ENCODE data around the gene ATG2A.
"Not testable (repeated sequence)": the region's sequence is repeated elsewhere in the genome, so short reads cannot be mapped to it uniquely, and the experiment has no call there.

Gene ATG2A

DNA sequence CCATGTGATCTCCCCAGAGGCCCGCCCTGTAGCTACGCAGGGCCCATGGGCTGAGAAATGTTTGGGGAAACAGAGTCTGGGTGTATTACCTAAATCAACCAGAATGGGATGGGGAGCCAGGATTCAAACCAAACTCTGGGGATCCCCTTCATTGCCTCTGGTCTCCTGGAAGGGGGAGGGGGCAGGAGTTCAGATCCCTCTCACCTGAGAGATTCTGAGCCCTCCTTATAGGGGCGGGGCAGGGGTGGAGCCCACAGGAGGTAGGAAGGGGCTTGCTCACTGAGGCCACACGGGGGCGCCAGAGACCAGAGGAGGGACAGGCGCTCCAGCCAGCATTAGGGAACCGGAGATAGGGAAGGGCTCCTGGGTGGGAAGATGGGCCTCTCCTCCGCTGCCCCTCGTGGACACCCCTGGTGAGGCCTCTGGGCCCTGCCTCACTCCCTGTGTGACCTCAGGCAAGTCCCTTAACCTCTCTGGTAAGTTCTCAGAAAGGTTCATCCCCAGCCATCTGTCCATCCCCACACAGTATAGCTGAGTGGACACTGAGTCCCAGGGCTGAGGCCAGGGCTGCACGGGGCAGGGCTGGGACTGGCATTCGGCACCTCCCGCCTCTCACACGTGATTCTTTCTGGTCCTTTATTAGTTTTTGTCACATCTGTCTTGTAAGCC lies 69.9 kb downstream of the ATG2A start:
- POLR2A ChIA-PET, result interaction anchor here (0.8 to 1.7 kb wide), 4 partner anchors 22 to 41 kb away, joined by 3 to 7 read pairs (median 6); partner anchors contain the start of gene EHD1
- TF ChIP-seq, protein P1, sequence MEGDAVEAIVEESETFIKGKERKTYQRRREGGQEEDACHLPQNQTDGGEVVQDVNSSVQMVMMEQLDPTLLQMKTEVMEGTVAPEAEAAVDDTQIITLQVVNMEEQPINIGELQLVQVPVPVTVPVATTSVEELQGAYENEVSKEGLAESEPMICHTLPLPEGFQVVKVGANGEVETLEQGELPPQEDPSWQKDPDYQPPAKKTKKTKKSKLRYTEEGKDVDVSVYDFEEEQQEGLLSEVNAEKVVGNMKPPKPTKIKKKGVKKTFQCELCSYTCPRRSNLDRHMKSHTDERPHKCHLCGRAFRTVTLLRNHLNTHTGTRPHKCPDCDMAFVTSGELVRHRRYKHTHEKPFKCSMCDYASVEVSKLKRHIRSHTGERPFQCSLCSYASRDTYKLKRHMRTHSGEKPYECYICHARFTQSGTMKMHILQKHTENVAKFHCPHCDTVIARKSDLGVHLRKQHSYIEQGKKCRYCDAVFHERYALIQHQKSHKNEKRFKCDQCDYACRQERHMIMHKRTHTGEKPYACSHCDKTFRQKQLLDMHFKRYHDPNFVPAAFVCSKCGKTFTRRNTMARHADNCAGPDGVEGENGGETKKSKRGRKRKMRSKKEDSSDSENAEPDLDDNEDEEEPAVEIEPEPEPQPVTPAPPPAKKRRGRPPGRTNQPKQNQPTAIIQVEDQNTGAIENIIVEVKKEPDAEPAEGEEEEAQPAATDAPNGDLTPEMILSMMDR (IDR thresholded peaks at IDR 0.05; ENCODE audit: insufficient read depth, low read length, missing control alignments), result peak; percentile 93
- no peak overlapping the region for H3K4me3 ChIP-seq (ENCODE audit: low read depth, low read length)
- no peak for DNase-seq (ENCODE audit: low read depth, low spot score)
- CTCF ChIA-PET, result interaction anchor here (0.7 to 37.3 kb wide), 32 partner anchors 9 to 288 kb away, joined by 3 to 1375 read pairs (median 5); partner anchors contain the start of genes ARL2, ATG2A, BATF2 and EHD1

DNA sequence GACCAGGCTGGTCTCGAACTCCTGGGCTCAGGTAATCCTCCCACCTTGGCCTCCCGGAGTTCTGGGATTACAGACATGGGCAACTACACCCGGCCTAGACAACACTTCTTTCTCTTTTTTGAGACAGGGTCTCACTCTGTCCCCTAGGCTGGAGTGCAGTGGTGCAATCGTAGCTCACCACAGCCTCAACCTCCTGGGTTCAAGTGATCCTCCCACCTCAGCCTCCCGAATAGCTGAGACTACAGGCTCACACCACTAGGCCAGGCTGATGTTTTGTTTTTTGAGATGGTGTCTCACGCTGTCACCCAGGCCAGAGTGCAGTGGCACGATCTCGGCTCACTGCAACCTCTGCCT lies 71.3 kb downstream of the ATG2A start:
- H3K4me3 ChIP-seq (ENCODE audit: low read depth, low read length); DNase-seq (ENCODE audit: low read depth, low spot score): not testable (repeated sequence)
- CTCF ChIA-PET, result interaction anchor here (0.7 to 37.3 kb wide), 17 partner anchors 8 to 272 kb away, joined by 3 to 1375 read pairs (median 5); partner anchors contain the start of genes ARL2, BATF2, EHD1 and MEN1
- POLR2A ChIA-PET, result interaction anchor here (0.6 to 2.3 kb wide), 3 partner anchors 31 to 289 kb away, joined by 3 to 8 read pairs (median 7); partner anchors contain the start of gene EHD1

DNA sequence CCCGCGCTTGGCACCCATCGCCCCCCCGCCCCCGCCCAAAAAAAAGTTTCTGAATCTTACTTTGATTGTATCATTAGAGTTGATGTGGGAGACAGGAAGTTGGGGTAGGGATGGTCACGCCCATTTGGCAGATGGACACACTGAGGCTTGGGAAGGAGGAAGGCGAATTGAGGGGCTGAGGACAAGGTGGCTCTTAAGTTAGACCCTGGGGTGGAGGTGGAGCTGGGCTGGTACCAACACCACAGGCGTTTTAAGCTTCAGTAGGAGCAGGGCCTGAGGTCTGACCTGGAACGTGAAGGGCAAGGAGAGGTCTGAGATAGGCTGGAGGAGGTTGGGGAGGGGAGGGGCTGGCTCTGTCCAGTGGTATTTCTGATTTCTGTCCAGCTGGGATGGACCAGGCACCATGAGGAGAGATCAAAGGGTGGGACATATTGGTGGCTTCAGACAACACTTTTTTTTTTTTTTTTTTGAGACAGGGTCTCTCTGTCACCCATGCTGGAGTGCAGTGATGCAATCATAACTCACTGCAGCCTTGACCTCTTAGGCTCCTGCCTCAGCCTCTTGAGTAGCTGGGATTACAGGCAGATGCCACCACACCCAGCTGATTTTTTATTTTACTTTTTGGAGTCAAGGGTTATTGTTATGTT lies 71.8 kb downstream of the ATG2A start:
- H3K4me3 ChIP-seq (ENCODE audit: low read depth, low read length), result no peak overlapping the region
- DNase-seq (ENCODE audit: low read depth, low spot score), result no peak
- TF ChIP-seq, protein P1 (IDR thresholded peaks at IDR 0.05; ENCODE audit: insufficient read depth, low read length, missing control alignments), result no peak
- ChIA-PET CTCF (interaction anchor here (0.7 to 37.3 kb wide), 16 partner anchors 9 to 273 kb away, joined by 3 to 1375 read pairs (median 4); partner anchors contain the start of genes ARL2, BATF2, EHD1 and MEN1), POLR2A (interaction anchor here (0.6 to 2.3 kb wide), 2 partner anchors 32 to 290 kb away, joined by 3 to 8 read pairs; no protein-coding TSS in a partner anchor)

All from AG04449 (cell line).